OCI-LY1 (cell line): Measurements from ENCODE around the gene TMIE.

Source experiments
- H2AFZ ChIP-seq: fragments of 200-600 bp; sonication (generic), shearing (Covaris generic); 2 replicates; pipeline ENCODE4 v1.6.0; 2014; ENCODE audit warnings: antibody characterized with exemption, mild to moderate bottlenecking, low read length
- H3F3A ChIP-seq: fragments of 200-600 bp; sonication (generic), shearing (Covaris generic); 2 replicates; pipeline ENCODE4 v1.6.0; 2014; ENCODE audit warnings: mild to moderate bottlenecking, antibody characterized with exemption, low read length, moderate library complexity; ENCODE audit not compliant: insufficient read depth
- H3K27ac ChIP-seq: fragments of 200-600 bp; sonication (generic); 2 replicates; pipeline ENCODE4 v1.5.1; 2014; ENCODE audit warnings: low read length, mixed run types, mild to moderate bottlenecking, low read depth; ENCODE audit not compliant: poor library complexity, severe bottlenecking
- H3K27me3 ChIP-seq: fragments of 200-600 bp; sonication (generic); 2 replicates; pipeline ENCODE4 v1.6.0; 2014; ENCODE audit warnings: antibody characterized with exemption, mild to moderate bottlenecking, low read length, moderate library complexity; ENCODE audit not compliant: insufficient read depth
- H3K36me3 ChIP-seq: fragments of 200-600 bp; sonication (generic); 2 replicates; pipeline ENCODE4 v1.6.1; 2014; ENCODE audit warnings: mild to moderate bottlenecking, antibody characterized with exemption, low read length, moderate library complexity, mixed read lengths; ENCODE audit not compliant: insufficient read depth
- H3K4me1 ChIP-seq: fragments of 200-600 bp; sonication (generic); 2 replicates; pipeline ENCODE4 v1.5.1; 2014; ENCODE audit warnings: mild to moderate bottlenecking, low read length, moderate library complexity; ENCODE audit not compliant: insufficient read depth, severe bottlenecking
- H3K4me2 ChIP-seq: fragments of 200-600 bp; sonication (generic), shearing (Covaris generic); 2 replicates; pipeline ENCODE4 v1.6.1; 2014; ENCODE audit warnings: low read length
- H3K4me3 ChIP-seq: fragments of 200-600 bp; sonication (generic); 2 replicates; pipeline ENCODE4 v1.5.1; 2014; ENCODE audit warnings: low read length, low read depth, mild to moderate bottlenecking, mixed read lengths; ENCODE audit not compliant: poor library complexity, severe bottlenecking
- H3K79me2 ChIP-seq: fragments of 200-600 bp; shearing (Covaris generic); 2 replicates; pipeline ENCODE4 v1.6.1; 2016; ENCODE audit warnings: mixed run types, low read length, mixed read lengths; ENCODE audit not compliant: insufficient read depth
- H3K9ac ChIP-seq: fragments of 200-600 bp; sonication (generic), shearing (Covaris generic); 2 replicates; pipeline ENCODE4 v1.6.1; 2014; ENCODE audit warnings: mild to moderate bottlenecking, low read length, mixed read lengths
- H3K9me2 ChIP-seq: fragments of 200-600 bp; sonication (generic), shearing (Covaris generic); 2 replicates; pipeline ENCODE4 v1.6.1; 2014; ENCODE audit warnings: low read depth, mild to moderate bottlenecking, low read length, mixed read lengths
- H3K9me3 ChIP-seq: fragments of 200-600 bp; shearing (Covaris generic); 2 replicates; pipeline ENCODE4 v1.6.1; 2014; ENCODE audit warnings: low read length, mixed read lengths
- H4K20me1 ChIP-seq: fragments of 200-600 bp; sonication (generic), shearing (Covaris generic); 2 replicates; pipeline ENCODE4 v1.6.0; 2016; ENCODE audit warnings: mild to moderate bottlenecking, low read length; ENCODE audit not compliant: insufficient read depth
- CTCF ChIP-seq: fragments of 200-600 bp; sonication (generic), shearing (Covaris generic); IDR thresholded peaks from 2 replicates; pipeline ENCODE4 v1.5.1; 2017; ENCODE audit warnings: mild to moderate bottlenecking, antibody characterized with exemption, low read length, moderate library complexity, mixed read lengths
- EZH2 ChIP-seq: fragments of 200-600 bp; sonication (generic), shearing (Covaris generic); IDR thresholded peaks from 2 replicates; pipeline ENCODE4 v1.8.0; 2017; ENCODE audit warnings: borderline replicate concordance, mixed run types, mild to moderate bottlenecking, antibody characterized with exemption, low read length, moderate library complexity, mixed read lengths

Gene TMIE

GRCh38 chr3:46711305-46711704, 10.1 kb downstream of the TMIE start:
- Histone ChIP-seq H3K36me3 (no peaks in the 10 kb centered on the region), H3K4me3 (no peak overlapping the region), H3K4me2 (no peak overlapping the region), H4K20me1 (no peaks in the 10 kb centered on the region), H3K9ac (no peak overlapping the region), H3K27ac (no peak overlapping the region), H3K4me1 (no peaks in the 10 kb centered on the region), H3K79me2 (no peaks in the 10 kb centered on the region), H3K27me3 (no peaks in the 10 kb centered on the region), H3F3A (no peaks in the 10 kb centered on the region), H3K9me2 (no peaks in the 10 kb centered on the region), H3K9me3 (no peaks in the 10 kb centered on the region), H2AFZ (no peak overlapping the region)
- TF ChIP-seq CTCF (no peak), EZH2 (no peak)

- no peaks in the 10 kb centered on the region for H3K79me2 ChIP-seq
- no peaks in the 10 kb centered on the region for H3K9me2 ChIP-seq
- H3K27me3 ChIP-seq: no peaks in the 10 kb centered on the region
- H3K36me3 ChIP-seq: no peaks in the 10 kb centered on the region
- H3F3A ChIP-seq: no peaks in the 10 kb centered on the region
- no peak overlapping the region for H3K4me3 ChIP-seq
- H3K4me2 ChIP-seq: no peak overlapping the region
- TF ChIP-seq CTCF (no peak), EZH2 (no peak)
- no peaks in the 10 kb centered on the region for H3K4me1 ChIP-seq
- H4K20me1 ChIP-seq: no peaks in the 10 kb centered on the region
- H3K9ac ChIP-seq: no peak overlapping the region
- no peak overlapping the region for H2AFZ ChIP-seq
- H3K9me3 ChIP-seq: no peaks in the 10 kb centered on the region
- H3K27ac ChIP-seq: no peak overlapping the region
Observed at GRCh38 chr3:46711760-46712159, 10.6 kb downstream of the TMIE start.

GRCh38 chr3:46712191-46713049, 11.2 kb downstream of the TMIE start:
- TF ChIP-seq EZH2: no peak
- no peak for TF ChIP-seq CTCF
- Histone ChIP-seq H3K4me2 (no peak overlapping the region), H3F3A (no peaks in the 10 kb centered on the region), H3K79me2 (no peaks in the 10 kb centered on the region), H3K9me3 (no peaks in the 10 kb centered on the region), H3K27me3 (no peaks in the 10 kb centered on the region), H2AFZ (no peak overlapping the region), H3K9ac (no peak overlapping the region), H3K27ac (no peak overlapping the region), H4K20me1 (no peaks in the 10 kb centered on the region), H3K4me3 (no peak overlapping the region), H3K4me1 (no peaks in the 10 kb centered on the region), H3K36me3 (no peaks in the 10 kb centered on the region), H3K9me2 (no peaks in the 10 kb centered on the region)
